Measurements from ENCODE around the gene ASCL4. TPM values are rescaled to one million over a fixed set of nuclear protein-coding genes. Genes with fewer than 3 reads are reported as not detected.

The ASCL4 gene
- total and polyA plus RNA-seq, 2 donors (not counting 1 experiment from before 2014, with no cell fraction given) = not detected

DNA sequence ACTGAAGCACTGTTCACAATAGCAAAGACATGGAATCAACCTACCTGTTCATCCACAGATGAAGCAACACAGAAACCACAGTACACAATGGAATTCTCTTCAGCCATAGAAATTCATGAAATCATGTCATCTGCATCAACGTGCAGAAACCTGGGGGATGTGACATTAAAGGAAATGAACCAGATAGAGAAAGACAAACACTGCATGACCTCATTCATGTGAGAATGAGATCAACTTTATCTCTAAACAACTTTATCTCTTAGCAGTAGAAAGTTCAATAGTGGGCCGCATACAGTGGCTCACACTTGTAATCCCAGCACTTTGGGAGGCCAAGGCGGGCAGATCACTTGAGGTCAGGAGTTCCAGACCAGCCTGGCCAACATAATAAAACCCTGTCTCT is 19.9 kb downstream of the ASCL4 start:
- H4K20me1 ChIP-seq (ENCODE audit: control insufficient read depth, insufficient read depth, low read length, poor library complexity, severe bottlenecking) = no peaks in the 10 kb centered on the region
- no peaks in the 10 kb centered on the region for H3K79me2 ChIP-seq (ENCODE audit: control insufficient read depth, insufficient read depth, low read length)
- Mint-ChIP-seq H3K4me3 (no peak overlapping the region), H3K27me3 (peaks cover 15% of the 10 kb centered on the region), H3K9me3 (ENCODE audit: insufficient read depth) (no peaks in the 10 kb centered on the region), H3K27ac (no peak overlapping the region), H3K4me1 (no peaks in the 10 kb centered on the region)
- TF ChIP-seq EZH2 (IDR thresholded peaks at IDR 0.05; ENCODE audit: borderline replicate concordance, insufficient read depth, low read depth, low read length, poor library complexity, severe bottlenecking) = no peak
- TF ChIP-seq, protein P1, sequence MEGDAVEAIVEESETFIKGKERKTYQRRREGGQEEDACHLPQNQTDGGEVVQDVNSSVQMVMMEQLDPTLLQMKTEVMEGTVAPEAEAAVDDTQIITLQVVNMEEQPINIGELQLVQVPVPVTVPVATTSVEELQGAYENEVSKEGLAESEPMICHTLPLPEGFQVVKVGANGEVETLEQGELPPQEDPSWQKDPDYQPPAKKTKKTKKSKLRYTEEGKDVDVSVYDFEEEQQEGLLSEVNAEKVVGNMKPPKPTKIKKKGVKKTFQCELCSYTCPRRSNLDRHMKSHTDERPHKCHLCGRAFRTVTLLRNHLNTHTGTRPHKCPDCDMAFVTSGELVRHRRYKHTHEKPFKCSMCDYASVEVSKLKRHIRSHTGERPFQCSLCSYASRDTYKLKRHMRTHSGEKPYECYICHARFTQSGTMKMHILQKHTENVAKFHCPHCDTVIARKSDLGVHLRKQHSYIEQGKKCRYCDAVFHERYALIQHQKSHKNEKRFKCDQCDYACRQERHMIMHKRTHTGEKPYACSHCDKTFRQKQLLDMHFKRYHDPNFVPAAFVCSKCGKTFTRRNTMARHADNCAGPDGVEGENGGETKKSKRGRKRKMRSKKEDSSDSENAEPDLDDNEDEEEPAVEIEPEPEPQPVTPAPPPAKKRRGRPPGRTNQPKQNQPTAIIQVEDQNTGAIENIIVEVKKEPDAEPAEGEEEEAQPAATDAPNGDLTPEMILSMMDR (IDR thresholded peaks at IDR 0.05) = no peak
- peaks cover 0 to 3% (median 0%) of the 10 kb centered on the region in 3 donors for H3K9me3 ChIP-seq (ENCODE audit: control extremely low read depth in 1 of 3, control insufficient read depth in 2 of 3, insufficient read depth in 1 of 3, low read length in 2 of 3)
- no peak overlapping the region for H3K9ac ChIP-seq (ENCODE audit: low read length)
- H3K4me2 ChIP-seq (replicated peaks; ENCODE audit: low read depth, low read length, poor library complexity, severe bottlenecking) = no peak overlapping the region
- H3K4me3 ChIP-seq (ENCODE audit: control extremely low read depth in 1 of 5, extremely low read depth in 1 of 5, insufficient read depth in 1 of 5, low read depth in 2 of 5, low read length in 4 of 5) = no peak overlapping the region
- WGBS (ENCODE audit: insufficient coverage) = 100% methylated on average over 2 of the region's 3 CpGs
- H2AFZ ChIP-seq (ENCODE audit: insufficient read depth, low read depth, low read length, poor library complexity, severe bottlenecking) = no peak overlapping the region
- DNase-seq (no peak), ATAC-seq (ENCODE audit: low read depth) (no peak)
- no peaks in the 10 kb centered on the region for H3K4me1 ChIP-seq (ENCODE audit: control insufficient read depth in 2 of 2, insufficient read depth in 2 of 2, low read length in 2 of 2)
- H3K27ac ChIP-seq (ENCODE audit: low read length in 2 of 2) = no peak overlapping the region
- intact Hi-C loops (cut with micrococcal nuclease) = no loop called here
- no peaks in the 10 kb centered on the region for H3K36me3 ChIP-seq (replicated peaks in 1 of 2; ENCODE audit: control extremely low read depth in 1 of 2, control insufficient read depth in 1 of 2, extremely low read depth in 1 of 2, insufficient read depth in 2 of 2, low read length in 1 of 2)
- POLR2A ChIA-PET = no interaction called here
- peaks cover 0 to 3% (median 0%) of the 10 kb centered on the region in 4 experiments for H3K27me3 ChIP-seq (replicated peaks in 1 of 4; ENCODE audit: control extremely low read depth in 1 of 4, control insufficient read depth in 3 of 4, insufficient read depth in 4 of 4, low read length in 3 of 4)
- CTCF ChIA-PET = interaction anchor here (0.6 kb wide), 1 partner anchor 10 kb away, joined by 3 read pairs; no protein-coding TSS in a partner anchor

DNA sequence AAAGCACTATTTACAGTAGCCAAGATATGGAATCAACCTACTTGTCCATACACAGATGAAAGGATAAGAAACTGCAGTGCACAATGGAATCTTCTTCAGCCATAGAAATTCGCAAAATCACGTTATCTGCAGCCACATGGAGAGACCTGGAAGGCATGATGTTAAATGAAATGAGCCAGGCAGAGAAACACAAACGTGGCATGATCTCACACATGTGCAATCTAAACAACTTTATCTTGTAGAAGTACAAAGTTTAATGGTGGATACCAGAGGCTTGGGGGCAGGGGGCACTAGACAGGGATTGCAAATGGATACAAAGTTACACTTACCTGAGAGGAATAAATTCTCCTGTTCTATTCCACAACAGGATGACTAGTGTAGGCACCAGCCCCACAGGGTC is 24.1 kb downstream of the ASCL4 start:
- Histone ChIP-seq H2AFZ (ENCODE audit: insufficient read depth, low read depth, low read length, poor library complexity, severe bottlenecking) (no peak overlapping the region), H3K27ac (ENCODE audit: low read length in 2 of 2) (no peak overlapping the region), H3K4me2 (replicated peaks; ENCODE audit: low read depth, low read length, poor library complexity, severe bottlenecking) (no peak overlapping the region), H3K4me1 (ENCODE audit: control insufficient read depth in 2 of 2, insufficient read depth in 2 of 2, low read length in 2 of 2) (peaks cover 8 to 10% of the 10 kb centered on the region in 2 donors), H3K9ac (ENCODE audit: low read length) (no peak overlapping the region), H3K4me3 (ENCODE audit: control extremely low read depth in 1 of 5, extremely low read depth in 1 of 5, insufficient read depth in 1 of 5, low read depth in 2 of 5, low read length in 4 of 5) (no peak overlapping the region), H3K27me3 (replicated peaks in 1 of 4; ENCODE audit: control extremely low read depth in 1 of 4, control insufficient read depth in 3 of 4, insufficient read depth in 4 of 4, low read length in 3 of 4) (peaks cover 0 to 3% (median 0%) of the 10 kb centered on the region in 4 experiments), H3K36me3 (replicated peaks in 1 of 2; ENCODE audit: control extremely low read depth in 1 of 2, control insufficient read depth in 1 of 2, extremely low read depth in 1 of 2, insufficient read depth in 2 of 2, low read length in 1 of 2) (no peaks in the 10 kb centered on the region), H3K9me3 (ENCODE audit: control extremely low read depth in 1 of 3, control insufficient read depth in 2 of 3, insufficient read depth in 1 of 3, low read length in 2 of 3) (no peaks in the 10 kb centered on the region), H3K79me2 (ENCODE audit: control insufficient read depth, insufficient read depth, low read length) (no peaks in the 10 kb centered on the region), H4K20me1 (ENCODE audit: control insufficient read depth, insufficient read depth, low read length, poor library complexity, severe bottlenecking) (no peaks in the 10 kb centered on the region)
- Mint-ChIP-seq H3K4me1 (peaks cover 11% of the 10 kb centered on the region), H3K27ac (no peak overlapping the region), H3K9me3 (ENCODE audit: insufficient read depth) (no peaks in the 10 kb centered on the region), H3K4me3 (no peak overlapping the region), H3K27me3 (peaks cover 12% of the 10 kb centered on the region)
- WGBS (ENCODE audit: insufficient coverage) = no CpG with 5 or more reads among the region's 3 CpGs
- TF ChIP-seq, protein P1 (IDR thresholded peaks at IDR 0.05) = no peak
- no peak for TF ChIP-seq EZH2 (IDR thresholded peaks at IDR 0.05; ENCODE audit: borderline replicate concordance, insufficient read depth, low read depth, low read length, poor library complexity, severe bottlenecking)
- ChIA-PET CTCF (no interaction called here), POLR2A (no interaction called here)
- DNase-seq (no peak), ATAC-seq (ENCODE audit: low read depth) (no peak)
- intact Hi-C loops (cut with micrococcal nuclease) = no loop called here

All from B cell (primary cell).